Left ventricle myocardium inferior (tissue), 1 donor: ENCODE data around the gene RPL27. TPM values are rescaled to one million over a fixed set of nuclear protein-coding genes. Genes with fewer than 3 reads are reported as not detected.
"Not testable (repeated sequence)": the region's sequence is repeated elsewhere in the genome, so short reads cannot be mapped to it uniquely, and the experiment has no call there.

Experiments used
- DNase-seq: peaks from one replicate; pipeline ENCODE4 v3.0.0-alpha.2; 2020
- H3K27ac ChIP-seq: fragments of 200-600 bp; replicated peaks from 2 replicates; pipeline ENCODE4 v1.8.0; 2021
- H3K27me3 ChIP-seq: fragments of 200-600 bp; 2 replicates; pipeline ENCODE4 v1.8.0; 2021; ENCODE audit warnings: low read depth
- H3K36me3 ChIP-seq: fragments of 200-600 bp; 2 replicates; pipeline ENCODE4 v1.8.0; 2021
- H3K4me1 ChIP-seq: fragments of 200-600 bp; 2 replicates; pipeline ENCODE4 v1.8.0; 2021
- H3K4me3 ChIP-seq: fragments of 200-600 bp; 2 replicates; pipeline ENCODE4 v1.8.0; 2021; ENCODE audit warnings: mild to moderate bottlenecking, moderate library complexity
- H3K9me3 ChIP-seq: fragments of 200-600 bp; replicated peaks from 2 replicates; pipeline ENCODE4 v1.8.0; 2021
- CTCF ChIP-seq: fragments of 200-600 bp; IDR thresholded peaks from 2 replicates; pipeline ENCODE4 v1.8.0; 2021; ENCODE audit warnings: antibody characterized with exemption, mild to moderate bottlenecking, borderline replicate concordance
- intact Hi-C: fragments of 100-400 bp; cut with micrococcal nuclease; formaldehyde crosslinking; loops from one replicate; pipeline ENCODE4 v1.11.0; 2022
- total RNA-seq: library from RNA; stranded (reverse); fragmentation: NEBNext Ultra II Directional; extraction: Animal tissue kit (Norgen Biotek cat#: 25700); gene quantifications from one replicate; pipeline ENCODE4 v1.2.1, GENCODE V29; 2021
- donor health status: DM: no; HTN: yes; CAD: no; lungs with severe emphysema.

RPL27 gene
- total RNA-seq, 1 donor from 2014 or later: 759 TPM

GRCh38 chr17:42967925-42968324, 30.3 kb upstream of the RPL27 start:
- peaks cover 20% of the 10 kb centered on the region for H3K4me1 ChIP-seq
- TF ChIP-seq CTCF: no peak
- H3K4me3 ChIP-seq: no peak overlapping the region
- peaks cover under 1% of the 10 kb centered on the region for H3K36me3 ChIP-seq
- intact Hi-C loops: no loop called here
- no peaks in the 10 kb centered on the region for H3K9me3 ChIP-seq
- no peak for DNase-seq
- H3K27ac ChIP-seq: no peak overlapping the region
- no peaks in the 10 kb centered on the region for H3K27me3 ChIP-seq

GRCh38 chr17:42969001-42969581, 29.1 kb upstream of the RPL27 start:
- no peak for DNase-seq
- no peak for TF ChIP-seq CTCF
- H3K4me3 ChIP-seq: no peak overlapping the region
- peaks cover 10% of the 10 kb centered on the region for H3K4me1 ChIP-seq
- H3K9me3 ChIP-seq: no peaks in the 10 kb centered on the region
- H3K27ac ChIP-seq: no peak overlapping the region
- H3K27me3 ChIP-seq: no peaks in the 10 kb centered on the region
- no peaks in the 10 kb centered on the region for H3K36me3 ChIP-seq
- intact Hi-C loops: no loop called here

GRCh38 chr17:42971589-42971988, 26.6 kb upstream of the RPL27 start:
- no peaks in the 10 kb centered on the region for H3K9me3 ChIP-seq
- no peaks in the 10 kb centered on the region for H3K27me3 ChIP-seq
- H3K36me3 ChIP-seq: no peaks in the 10 kb centered on the region
- intact Hi-C loops: no loop called here
- no peak for TF ChIP-seq CTCF
- no peak overlapping the region for H3K4me3 ChIP-seq
- no peaks in the 10 kb centered on the region for H3K4me1 ChIP-seq
- no peak for DNase-seq
- H3K27ac ChIP-seq: no peak overlapping the region

- H3K4me3 ChIP-seq, H3K36me3 ChIP-seq, H3K9me3 ChIP-seq, H3K27me3 ChIP-seq, H3K27ac ChIP-seq, DNase-seq, H3K4me1 ChIP-seq, intact Hi-C loops: not testable (repeated sequence)
Measured at GRCh38 chr17:42973323-42973722, 24.9 kb upstream of the RPL27 start.

- H3K4me3 ChIP-seq: no peak overlapping the region
- H3K9me3 ChIP-seq: no peaks in the 10 kb centered on the region
- no peak for DNase-seq
- H3K27ac ChIP-seq: no peak overlapping the region
- no peaks in the 10 kb centered on the region for H3K27me3 ChIP-seq
- no peaks in the 10 kb centered on the region for H3K36me3 ChIP-seq
- TF ChIP-seq CTCF: no peak
- intact Hi-C loops: no loop called here
- peaks cover 14% of the 10 kb centered on the region for H3K4me1 ChIP-seq
Measured at GRCh38 chr17:42975265-42975664, 23.0 kb upstream of the RPL27 start.

GRCh38 chr17:42975701-42976100, 22.5 kb upstream of the RPL27 start:
- H3K27ac ChIP-seq, DNase-seq, H3K27me3 ChIP-seq, H3K9me3 ChIP-seq, H3K36me3 ChIP-seq, intact Hi-C loops, H3K4me3 ChIP-seq: not testable (repeated sequence)
- peaks cover 17% of the 10 kb centered on the region for H3K4me1 ChIP-seq
